GM18505 (cell line): ENCODE results near the gene HES4.
"Not testable (repeated sequence)": the region's sequence is repeated elsewhere in the genome, so short reads cannot be mapped to it uniquely, and the experiment has no call there.

ENCODE experiments used
- ATAC-seq: cut with Tn5 transposase; IDR thresholded peaks from one replicate; pipeline ENCODE4 v1.9.1; 2021; ENCODE audit not compliant: unreplicated experiment
- POLR2A ChIP-seq: IDR thresholded peaks from 4 replicates; pipeline ENCODE4 v1.6.1; 2011; ENCODE audit warnings: borderline replicate concordance; ENCODE audit not compliant: insufficient read depth, insufficient read length; ENCODE audit errors: extremely low read depth

The HES4 gene

DNA sequence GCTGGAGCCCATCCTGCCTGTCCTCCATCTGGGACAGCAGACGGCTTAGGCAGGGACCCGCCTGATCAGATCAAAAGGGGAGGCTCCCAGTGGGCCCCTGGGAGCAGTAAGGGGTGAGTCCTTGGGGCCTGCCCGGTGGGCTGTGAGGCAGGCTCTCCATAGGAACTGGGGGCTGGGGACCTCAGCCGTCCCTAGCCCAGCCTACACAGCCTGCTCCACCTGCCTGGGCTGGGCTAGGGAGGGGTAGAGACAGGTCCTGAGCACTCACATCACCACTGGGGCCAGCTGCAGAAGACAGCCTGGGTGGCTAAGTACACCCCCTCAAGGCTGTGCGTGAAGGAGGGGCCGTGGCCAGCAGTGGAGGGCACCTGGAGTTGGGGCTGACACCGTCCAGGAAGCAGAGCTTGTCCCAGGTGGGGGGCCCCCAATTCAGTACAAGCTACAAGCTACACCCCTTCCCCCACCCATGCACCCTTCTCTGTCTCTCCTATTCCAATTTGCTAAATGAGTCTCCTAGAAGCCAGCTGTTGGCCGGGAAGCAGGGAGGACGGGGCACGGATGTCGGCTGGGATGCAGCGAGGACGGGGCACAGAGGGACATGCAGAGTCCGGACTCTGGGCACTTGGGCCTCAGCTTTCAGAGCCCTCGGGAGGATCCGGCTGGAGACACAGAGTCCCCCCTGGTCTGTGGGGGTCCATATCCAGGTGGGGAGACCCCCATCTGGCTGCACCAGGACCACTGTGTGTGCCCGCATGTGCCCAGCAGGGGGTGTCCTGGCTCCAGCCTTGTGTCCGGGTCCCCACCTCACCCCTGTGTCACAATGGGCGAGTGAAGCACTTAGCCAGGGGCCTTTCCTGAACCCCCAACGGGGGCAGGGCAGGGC lies 15.1 kb upstream of the HES4 start:
- ATAC-seq, result no peak
- TF ChIP-seq POLR2A, result peak; percentile 40

DNA sequence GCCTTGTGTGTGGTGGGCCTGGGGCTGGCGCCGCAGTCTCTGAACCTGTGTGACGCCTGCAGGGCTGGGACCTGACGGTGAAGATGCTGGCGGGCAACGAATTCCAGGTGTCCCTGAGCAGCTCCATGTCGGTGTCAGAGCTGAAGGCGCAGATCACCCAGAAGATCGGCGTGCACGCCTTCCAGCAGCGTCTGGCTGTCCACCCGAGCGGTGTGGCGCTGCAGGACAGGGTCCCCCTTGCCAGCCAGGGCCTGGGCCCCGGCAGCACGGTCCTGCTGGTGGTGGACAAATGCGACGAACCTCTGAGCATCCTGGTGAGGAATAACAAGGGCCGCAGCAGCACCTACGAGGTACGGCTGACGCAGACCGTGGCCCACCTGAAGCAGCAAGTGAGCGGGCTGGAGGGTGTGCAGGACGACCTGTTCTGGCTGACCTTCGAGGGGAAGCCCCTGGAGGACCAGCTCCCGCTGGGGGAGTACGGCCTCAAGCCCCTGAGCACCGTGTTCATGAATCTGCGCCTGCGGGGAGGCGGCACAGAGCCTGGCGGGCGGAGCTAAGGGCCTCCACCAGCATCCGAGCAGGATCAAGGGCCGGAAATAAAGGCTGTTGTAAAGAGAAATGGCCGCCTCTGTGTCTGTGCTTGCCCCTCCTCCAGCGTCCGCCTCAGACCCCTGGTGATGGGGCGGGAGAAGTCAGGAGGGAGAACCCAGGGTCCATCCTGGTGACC lies 14.2 kb upstream of the HES4 start:
- no peak for ATAC-seq
- peak; percentile 27 for TF ChIP-seq POLR2A

DNA sequence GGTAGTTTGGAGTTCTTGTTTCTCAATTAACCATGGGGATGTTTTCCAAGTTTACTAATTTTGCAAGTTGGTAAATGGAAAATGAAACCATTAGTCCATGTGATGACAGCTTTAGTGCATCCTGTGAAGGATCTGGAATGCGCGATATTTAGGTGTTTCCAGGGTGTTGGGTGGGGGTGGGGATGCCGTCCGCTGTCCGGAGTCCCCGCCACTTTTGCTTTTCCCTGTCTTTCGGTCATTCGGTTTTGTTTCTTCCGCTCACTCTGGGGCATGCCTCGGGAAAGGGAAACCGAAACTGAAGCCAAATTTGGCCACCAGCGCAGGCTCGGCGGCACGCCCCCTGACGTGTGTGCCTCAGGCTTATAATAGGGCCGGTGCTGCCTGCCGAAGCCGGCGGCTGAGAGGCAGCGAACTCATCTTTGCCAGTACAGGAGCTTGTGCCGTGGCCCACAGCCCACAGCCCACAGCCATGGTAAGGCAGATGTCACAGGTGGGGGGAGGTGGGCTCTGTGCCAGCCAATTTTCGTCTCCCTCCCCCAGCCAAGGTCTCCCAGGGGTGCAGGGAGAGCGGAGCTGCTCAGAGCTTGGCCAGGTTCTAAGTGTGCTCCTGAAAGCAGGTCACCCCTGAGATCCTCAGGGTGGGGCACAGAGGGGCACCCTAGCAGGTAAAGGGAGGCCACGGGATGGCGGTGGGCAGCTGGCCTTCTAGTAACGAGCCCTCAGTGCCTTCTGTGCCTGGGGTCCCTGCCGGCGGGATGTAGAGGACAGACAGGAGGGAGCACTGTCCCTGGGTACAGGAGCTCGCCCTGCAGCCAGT lies 13.4 kb upstream of the HES4 start, which contains the start of gene ISG15:
Gene ISG15 (plus strand): TSS at position 393 of the 817 bp plus-strand sequence. CDS start 77 bp downstream, at position 470.
- ATAC-seq, result peak; percentile 91
- peak; percentile 97 for TF ChIP-seq POLR2A

DNA sequence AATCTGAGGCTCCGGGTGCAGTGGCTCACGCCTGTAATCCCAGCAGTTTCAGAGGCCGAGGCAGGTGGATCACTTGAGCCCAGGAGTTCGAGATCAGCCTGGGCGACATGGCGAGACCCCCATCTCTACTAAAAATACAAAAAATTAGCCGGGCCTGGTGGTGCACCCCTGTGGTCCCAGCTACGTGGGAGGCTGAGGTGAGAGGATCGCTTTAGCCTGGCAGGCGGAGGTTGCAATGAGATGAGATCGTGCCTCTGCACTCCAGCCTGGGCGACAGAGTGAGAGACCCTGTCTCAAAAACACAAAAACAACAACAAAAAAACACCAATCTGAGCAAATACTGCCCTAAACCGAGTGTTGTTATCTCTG lies 12.8 kb upstream of the HES4 start:
- not testable (repeated sequence) for ATAC-seq

DNA sequence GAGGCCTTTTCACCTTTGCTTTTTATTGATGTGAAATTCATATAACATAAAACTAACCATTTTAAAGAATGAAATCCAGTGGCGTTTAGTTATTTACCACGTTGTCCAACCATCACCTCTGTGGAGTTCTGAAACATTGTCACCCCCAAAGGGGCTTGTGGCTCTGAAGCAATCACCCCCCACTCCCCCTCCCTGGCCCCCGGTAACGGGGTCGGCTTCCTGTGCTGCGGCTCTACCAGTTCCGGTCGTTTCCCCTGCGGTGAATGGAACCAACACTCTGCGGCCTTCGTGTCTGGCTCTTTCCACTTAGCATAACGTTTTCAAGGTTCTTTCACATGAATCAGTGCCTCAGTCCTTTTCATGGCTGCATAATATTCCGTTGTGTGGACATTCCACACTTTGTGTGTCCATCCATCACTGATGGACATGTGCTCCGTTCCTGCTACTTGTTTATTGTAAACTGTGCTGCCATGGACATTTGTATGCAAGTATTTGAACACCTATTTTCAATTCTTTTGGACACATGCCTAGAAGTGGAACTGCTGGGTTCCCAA lies 11.6 kb upstream of the HES4 start:
- no peak for ATAC-seq

DNA sequence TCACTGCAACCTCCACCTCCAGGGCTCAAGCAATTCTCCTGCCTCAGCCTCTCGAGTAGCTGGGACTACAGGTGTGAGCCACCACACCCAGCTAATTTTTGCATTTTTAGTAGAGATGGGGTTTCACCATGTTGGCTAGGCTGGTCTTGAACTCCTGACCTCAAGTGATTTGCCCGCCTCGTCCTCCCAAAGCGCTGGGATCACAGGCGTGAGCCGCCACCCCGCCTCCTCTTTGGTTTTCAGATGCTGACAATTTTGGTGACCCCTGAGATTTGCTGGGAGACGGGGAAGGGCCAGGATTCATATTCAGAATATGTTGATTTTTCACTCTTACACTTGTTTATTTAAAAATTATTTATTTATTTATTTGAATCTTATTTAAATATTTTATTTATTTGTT lies 10.2 kb upstream of the HES4 start:
- ATAC-seq, result not testable (repeated sequence)

More for the DNA sequence above, 11.6 kb upstream of the HES4 start:
- no peak for TF ChIP-seq POLR2A

DNA sequence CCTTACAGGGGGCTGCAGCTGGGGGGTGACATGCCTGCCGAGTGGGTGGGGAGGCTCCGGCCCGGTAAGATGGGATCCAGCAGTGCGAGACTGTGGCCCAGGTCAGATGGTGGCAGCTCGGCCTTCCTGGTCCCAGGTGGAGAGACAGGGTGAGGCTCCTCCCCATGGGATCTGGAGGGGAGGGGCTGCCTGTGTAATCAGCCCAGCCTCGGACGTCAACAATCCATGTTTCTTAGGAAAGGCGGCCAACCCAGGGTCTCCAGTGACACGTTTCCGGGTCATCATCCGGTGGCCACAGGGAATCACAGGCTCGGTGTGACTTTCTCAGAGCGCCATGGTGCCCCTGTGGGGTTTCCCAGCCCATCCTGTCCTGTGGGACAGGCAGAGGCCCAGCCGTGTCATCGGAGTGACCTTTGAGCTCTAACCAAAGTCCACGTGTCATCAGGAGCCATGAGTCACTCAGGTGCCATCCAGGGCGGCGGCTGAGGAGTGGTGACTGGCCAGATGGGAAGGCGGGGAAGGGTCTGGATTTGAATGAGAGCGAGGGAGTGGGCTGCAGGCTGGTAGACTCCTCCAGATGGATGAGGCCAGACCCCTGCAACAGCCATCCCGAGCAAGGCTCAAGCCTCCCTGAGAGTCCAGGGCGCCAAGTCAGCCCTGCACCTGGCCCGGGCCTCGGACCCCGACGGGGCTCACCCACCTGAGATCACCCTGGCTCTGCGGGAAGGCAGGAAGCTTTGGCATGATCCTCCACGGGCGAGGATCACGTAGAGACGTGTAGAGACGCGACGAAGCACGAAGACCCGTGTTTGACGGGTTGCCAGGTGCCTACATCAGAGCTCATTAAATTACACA lies 6.6 kb upstream of the HES4 start:
- no peak for TF ChIP-seq POLR2A
- ATAC-seq, result no peak

DNA sequence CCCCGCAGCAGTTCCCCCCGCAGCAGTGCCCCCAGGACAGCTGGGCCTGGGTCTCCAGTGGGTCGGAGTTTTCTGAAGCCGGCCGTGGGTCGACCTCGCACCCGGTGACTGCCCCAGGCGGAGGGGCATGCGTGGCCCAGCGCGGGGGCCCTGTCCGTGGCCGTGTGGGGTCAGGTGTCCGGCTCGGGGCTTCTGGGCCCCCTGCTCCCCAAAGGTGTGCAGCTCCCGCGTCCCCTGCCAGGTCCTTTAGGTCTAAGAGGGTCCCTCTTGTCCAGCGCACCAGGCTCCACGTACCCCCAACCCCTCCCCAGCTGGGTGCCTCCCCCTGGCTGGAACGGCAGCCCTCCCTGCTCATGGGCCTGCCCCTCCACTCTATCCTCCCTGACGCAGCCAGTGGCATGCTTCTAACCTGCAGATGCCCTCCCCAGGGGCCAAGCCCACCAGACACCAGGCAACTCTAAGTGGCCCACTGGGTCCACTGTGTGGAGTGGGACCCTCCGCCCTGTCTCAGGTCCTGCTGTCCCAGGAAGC lies 5.9 kb upstream of the HES4 start:
- no peak for TF ChIP-seq POLR2A

DNA sequence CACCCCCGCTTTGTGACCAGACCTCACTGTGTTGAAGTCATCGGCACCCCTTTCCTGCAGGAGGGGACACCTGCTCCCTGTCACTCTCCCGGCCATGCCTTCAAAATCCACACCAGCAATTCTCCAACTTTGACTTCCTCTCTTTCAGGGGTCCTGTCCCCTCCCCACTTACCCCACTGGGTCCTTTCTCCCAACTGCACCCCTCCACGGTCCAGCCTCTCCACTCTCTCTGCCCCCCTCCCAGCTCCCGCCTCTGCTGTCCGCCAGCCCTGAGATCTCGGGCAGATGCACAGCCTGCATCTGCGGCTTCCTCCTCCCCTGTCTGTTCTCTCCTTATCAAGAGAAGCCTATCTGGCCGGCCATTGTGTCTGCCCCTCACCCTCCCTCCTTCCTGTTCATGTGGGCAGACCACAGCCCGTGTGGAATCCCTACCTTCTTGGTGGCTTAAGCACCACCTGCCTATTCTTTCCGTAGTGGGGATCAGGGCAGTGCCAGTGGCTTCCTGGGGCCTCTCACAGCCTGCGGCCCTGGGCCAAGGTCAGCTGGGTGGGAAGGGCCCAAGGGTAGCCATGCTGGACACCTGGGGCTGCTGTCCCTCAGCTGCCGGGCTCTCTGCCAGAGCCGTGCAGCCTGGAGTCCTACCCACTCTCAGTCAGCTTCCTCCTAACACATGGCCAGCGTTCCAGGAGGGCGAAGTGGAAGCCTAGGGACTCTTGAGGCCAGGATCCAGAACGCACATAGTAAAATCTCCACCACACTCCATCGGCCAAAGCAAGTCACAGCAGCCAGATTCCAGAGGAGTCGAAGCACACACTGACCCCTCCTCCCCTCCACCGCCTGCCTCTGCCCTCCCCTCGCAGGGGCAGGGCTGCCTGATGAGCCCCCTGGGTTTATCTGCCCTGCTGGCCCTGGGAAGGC lies 5.1 kb upstream of the HES4 start:
- TF ChIP-seq POLR2A, result no peak
- ATAC-seq, result no peak

More for the DNA sequence above, 5.9 kb upstream of the HES4 start:
- ATAC-seq, result no peak

DNA sequence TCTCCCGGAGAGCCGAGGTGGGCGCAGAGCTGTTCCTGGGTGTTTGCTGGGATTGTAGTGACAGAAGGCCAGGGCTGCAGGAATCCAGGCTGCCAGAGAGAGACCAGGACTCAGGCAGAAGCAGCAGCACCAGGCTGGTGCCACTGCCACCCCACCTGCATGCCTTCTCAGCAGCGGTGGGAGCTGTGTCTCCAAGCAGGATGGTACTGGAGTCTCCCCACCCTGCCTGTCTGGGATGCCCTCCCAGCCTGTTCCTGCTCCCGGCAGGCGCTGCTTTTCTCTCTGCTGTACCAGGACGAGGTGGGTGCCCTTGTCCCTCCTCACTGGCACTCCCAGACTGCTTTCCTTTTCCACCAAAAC lies 4.5 kb upstream of the HES4 start:
- no peak for TF ChIP-seq POLR2A

DNA sequence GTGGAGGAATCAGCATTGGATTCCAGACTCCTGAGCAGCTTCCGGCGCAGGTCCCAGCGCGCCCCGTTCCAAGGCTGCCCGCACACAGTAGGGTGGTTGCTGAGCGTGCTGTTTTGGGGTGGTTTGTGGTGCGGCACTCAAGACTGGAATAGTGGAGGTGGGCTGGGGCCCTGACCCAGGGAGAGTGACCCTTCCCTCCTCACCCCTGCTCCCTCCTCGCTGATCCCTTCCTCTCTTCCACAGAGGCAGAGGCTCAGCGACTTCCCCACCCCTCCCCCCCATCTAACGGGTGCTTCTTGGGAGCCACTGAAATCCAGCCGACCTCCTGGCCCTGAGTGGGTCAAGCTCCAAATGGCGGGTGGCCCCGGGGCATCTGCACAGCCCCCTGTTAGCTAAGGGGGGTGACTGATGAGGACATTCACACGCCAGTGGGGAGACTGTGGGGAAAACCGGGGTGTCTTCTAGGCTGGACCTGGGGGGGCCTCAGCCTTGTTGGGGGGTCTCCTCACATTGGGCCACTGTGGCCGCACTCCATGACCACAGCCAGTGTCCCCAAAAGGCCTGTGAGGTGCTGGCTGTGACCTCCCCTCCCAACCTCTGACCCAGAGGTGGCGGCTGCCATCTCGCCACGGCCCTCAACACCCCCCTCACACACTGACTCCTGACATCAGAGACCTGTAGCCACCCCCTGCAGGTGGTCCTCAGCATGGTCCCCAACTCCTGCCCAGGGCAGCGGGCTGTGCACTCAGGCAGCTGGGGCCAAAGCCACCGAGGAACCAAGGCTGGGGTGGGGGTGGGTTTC lies 3.9 kb upstream of the HES4 start:
- TF ChIP-seq POLR2A, result no peak
- ATAC-seq, result no peak

More for the DNA sequence above, 4.5 kb upstream of the HES4 start:
- ATAC-seq, result no peak
